ENCODE data around the gene CDC42SE2. TPM values are rescaled to one million over a fixed set of nuclear protein-coding genes. Genes with fewer than 3 reads are reported as not detected.

CDC42SE2 gene
- total and polyA plus RNA-seq, 2 of the 4 experiments (the other 2 are of a cell fraction) = 12.5 to 19.4 TPM

DNA sequence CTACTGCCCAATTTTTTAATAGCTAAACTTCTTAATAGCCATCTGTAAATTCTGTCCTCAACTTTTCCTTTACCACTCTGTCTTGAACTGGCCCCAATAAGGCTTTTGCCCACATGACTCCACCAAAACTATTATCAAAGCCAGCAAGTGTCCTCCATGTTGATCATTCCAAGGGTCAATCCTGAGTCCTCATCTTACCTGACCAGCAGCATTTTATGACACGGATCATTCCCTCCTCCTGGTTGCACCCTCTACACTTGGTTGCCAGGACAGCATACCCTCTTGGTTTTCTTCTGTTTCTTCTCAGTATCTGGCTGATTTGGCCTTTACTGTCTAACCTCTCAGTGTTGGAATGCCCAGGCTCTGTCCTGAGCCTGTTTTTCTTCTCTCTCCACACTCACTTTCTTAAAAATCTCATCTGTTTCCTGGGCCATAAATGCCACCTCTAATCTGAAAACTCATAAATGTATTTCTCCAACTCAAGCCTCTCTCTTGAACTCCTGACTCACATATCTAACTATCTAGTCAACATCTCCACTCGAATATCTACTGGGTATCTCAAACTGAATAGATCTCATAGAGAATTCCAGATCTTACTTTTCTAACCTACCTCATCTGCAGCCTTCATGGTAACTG lies 40.0 kb upstream of the CDC42SE2 start:
- TF ChIP-seq RAD21 (IDR thresholded peaks at IDR 0.05; ENCODE audit: low read length) = no peak
- TF ChIP-seq CEBPB (IDR thresholded peaks at IDR 0.05; ENCODE audit: low read depth, low read length) = no peak
- TF ChIP-seq BHLHE40 (IDR thresholded peaks at IDR 0.05; ENCODE audit: low read depth, low read length) = no peak
- no peak for TF ChIP-seq CHD1 (IDR thresholded peaks at IDR 0.05; ENCODE audit: low read depth, low read length)
- no peak for TF ChIP-seq SMC3 (IDR thresholded peaks at IDR 0.05; ENCODE audit: low read depth, low read length)
- no peak for TF ChIP-seq MAFK (IDR thresholded peaks at IDR 0.05; ENCODE audit: low read depth, low read length)
- TF ChIP-seq MAZ (IDR thresholded peaks at IDR 0.05; ENCODE audit: borderline replicate concordance, low read depth, low read length) = no peak
- no peaks in the 10 kb centered on the region for H4K20me1 ChIP-seq (ENCODE audit: insufficient read depth, low read length)
- WGBS, 2 experiments (ENCODE audit: extremely low coverage in 2 of 2, insufficient read length in 1 of 2) = 68% methylated on average over 2 of the region's 2 CpGs; no CpG with 5 or more reads in 1 of the 2 experiments
- no peak overlapping the region for H3K23ac ChIP-seq (ENCODE audit: low read depth, low read length)
- no peak overlapping the region for H3K4me2 ChIP-seq (ENCODE audit: low read depth, low read length)
- no peak overlapping the region for H4K5ac ChIP-seq (ENCODE audit: low read depth, low read length)
- no peak overlapping the region for H3K4me3 ChIP-seq (ENCODE audit: insufficient read depth, low read depth, low read length)
- H3K27me3 ChIP-seq (ENCODE audit: control insufficient read depth, insufficient read depth, low read length) = no peaks in the 10 kb centered on the region
- peak overlapping the region; percentile 27; the same call in 1 of the 2 replicates for H2AK5ac ChIP-seq (ENCODE audit: low read depth, low read length)
- no peaks in the 10 kb centered on the region for H3K36me3 ChIP-seq (ENCODE audit: control insufficient read depth, insufficient read depth, low read length)
- no peak for DNase-seq
- H2AK9ac ChIP-seq (replicated peaks; ENCODE audit: low read depth, low read length, poor library complexity) = no peak overlapping the region
- no peak overlapping the region for H2BK5ac ChIP-seq (ENCODE audit: low read depth, low read length, poor library complexity, severe bottlenecking)
- no peak overlapping the region; the same call in 1 of the 2 replicates for H2BK20ac ChIP-seq (ENCODE audit: low read depth, low read length)
- no TSS peak for BruUV-seq (replicated peaks)
- H3K9ac ChIP-seq (ENCODE audit: low read depth, low read length) = no peak overlapping the region
- no peak overlapping the region for H3K4ac ChIP-seq (ENCODE audit: low read depth, low read length)
- H4K91ac ChIP-seq (ENCODE audit: insufficient read depth, low read depth, low read length) = no peak overlapping the region
- POLR2A ChIA-PET (ENCODE audit: unreplicated experiment) = no interaction called here
- H3K4me1 ChIP-seq (ENCODE audit: control insufficient read depth, insufficient read depth, low read length) = peaks cover 9% of the 10 kb centered on the region
- H4K8ac ChIP-seq (ENCODE audit: low read depth in 2 of 2, low read length in 2 of 2) = no peak overlapping the region
- no peak overlapping the region for H3K27ac ChIP-seq (ENCODE audit: insufficient read depth, low read length)
- in situ Hi-C loops (cut with MboI; ENCODE audit: low sequenced_read_pairs) = no loop called here
- H2BK15ac ChIP-seq (ENCODE audit: low read depth, low read length) = no peak overlapping the region
- CTCF ChIA-PET = no interaction called here
- ATAC-seq (ENCODE audit: low read depth) = no peak
- H3K79me1 ChIP-seq (ENCODE audit: low read depth in 1 of 2, low read length in 2 of 2) = no peaks in the 10 kb centered on the region
- H3K18ac ChIP-seq (ENCODE audit: low read depth, low read length) = no peak overlapping the region
- no peaks in the 10 kb centered on the region for H3K9me3 ChIP-seq (ENCODE audit: control insufficient read depth, insufficient read depth, low read length)
- intact Hi-C loops (cut with micrococcal nuclease) = no loop called here
- no peak overlapping the region for H3K14ac ChIP-seq (replicated peaks; ENCODE audit: low read depth, low read length)
- no peak overlapping the region for H2AFZ ChIP-seq (replicated peaks; ENCODE audit: low read length, poor library complexity)
- H3K56ac ChIP-seq (ENCODE audit: extremely low read depth, insufficient read depth, low read length) = no peak overlapping the region
- dilution Hi-C loops (cut with HindIII; ENCODE audit: low sequenced_read_pairs, unreplicated experiment) = no loop called here
- 0 out of 2 replicates have a peak, but pooled peaks cover 3% of the 10 kb centered on the region for H3K9me1 ChIP-seq (ENCODE audit: insufficient read depth, low read length)
- no peak overlapping the region for H2BK120ac ChIP-seq (ENCODE audit: low read depth, low read length)
